Keratinocyte (primary cell): ENCODE data around the gene SERTAD1. TPM values are rescaled to one million over a fixed set of nuclear protein-coding genes. Genes with fewer than 3 reads are reported as not detected.

Source experiments
- DNase-seq: peaks from one replicate; pipeline ENCODE4 v3.0.0-alpha.2; 2011; ENCODE audit warnings: low read depth, missing footprints, low spot score
- FAIRE-seq: peaks from 2 replicates; lab custom pipeline; 2011; peaks lifted over from hg19 to GRCh38; lab: Jason Lieb, UNC
- H2AFZ ChIP-seq: 2 replicates; pipeline ENCODE4 v1.6.0; 2012; ENCODE audit warnings: low read length, control low read depth, inconsistent platforms; ENCODE audit not compliant: control insufficient read depth
- H3K27ac ChIP-seq: 2 replicates; pipeline ENCODE4 v1.5.1; 2011; ENCODE audit warnings: low read length; ENCODE audit not compliant: control insufficient read depth, insufficient read depth
- H3K27me3 ChIP-seq: 3 replicates; pipeline ENCODE4 v1.6.0; 2011; ENCODE audit warnings: low read length; ENCODE audit not compliant: control insufficient read depth, insufficient read depth; ENCODE audit errors: extremely low read depth
- H3K36me3 ChIP-seq, 2 experiments: 2 replicates in 1 of 2; 3 replicates in 1 of 2; pipeline ENCODE4 v1.5.1; 2011; ENCODE audit warnings: low read length in 2 of 2, mild to moderate bottlenecking in 1 of 2; ENCODE audit not compliant: control insufficient read depth in 2 of 2, insufficient read depth in 2 of 2; ENCODE audit errors: extremely low read depth in 1 of 2
- H3K4me1 ChIP-seq: 3 replicates; pipeline ENCODE4 v1.5.1; 2011; ENCODE audit warnings: low read length; ENCODE audit not compliant: control insufficient read depth, insufficient read depth; ENCODE audit errors: extremely low read depth
- H3K4me2 ChIP-seq: 3 replicates; pipeline ENCODE4 v1.6.0; 2011; ENCODE audit warnings: low read depth, low read length; ENCODE audit not compliant: control insufficient read depth, insufficient read depth; ENCODE audit errors: extremely low read depth
- H3K4me3 ChIP-seq, 3 experiments: fragments of 200-600 bp in 1 of 3; sonication (generic) in 1 of 3; 2 replicates in 2 of 3; 3 replicates in 1 of 3; pipeline ENCODE4 v1.5.1; 2011 to 2016; ENCODE audit warnings: low read length in 3 of 3, mild to moderate bottlenecking in 3 of 3, control low read depth in 2 of 3, inconsistent platforms in 1 of 3, low read depth in 1 of 3, mixed read lengths in 1 of 3, mixed run types in 1 of 3, moderate library complexity in 1 of 3; ENCODE audit not compliant: control insufficient read depth in 2 of 3, insufficient read depth in 2 of 3; ENCODE audit errors: extremely low read depth in 1 of 3
- H3K79me2 ChIP-seq: 2 replicates; pipeline ENCODE4 v1.6.0; 2012; ENCODE audit warnings: low read length; ENCODE audit not compliant: control insufficient read depth, insufficient read depth
- H3K9ac ChIP-seq: 3 replicates; pipeline ENCODE4 v1.6.0; 2011; ENCODE audit warnings: low read length; ENCODE audit not compliant: control insufficient read depth, insufficient read depth; ENCODE audit errors: extremely low read depth
- H3K9me1 ChIP-seq: 3 replicates; pipeline ENCODE4 v1.6.0; 2011; ENCODE audit warnings: low read length; ENCODE audit not compliant: control insufficient read depth, insufficient read depth; ENCODE audit errors: extremely low read depth
- H3K9me3 ChIP-seq: 2 replicates; pipeline ENCODE4 v1.5.1; 2012; ENCODE audit warnings: low read depth, low read length; ENCODE audit not compliant: control insufficient read depth
- H4K20me1 ChIP-seq: 3 replicates; pipeline ENCODE4 v1.6.0; 2011; ENCODE audit warnings: low read length; ENCODE audit not compliant: control insufficient read depth, insufficient read depth; ENCODE audit errors: extremely low read depth
- CTCF ChIP-seq, 3 experiments: IDR thresholded peaks in 1 of 3; conservative IDR thresholded peaks in 1 of 3; optimal IDR thresholded peaks in 1 of 3; 2 replicates in 2 of 3; 3 replicates in 1 of 3; pipeline versions ENCODE3 to v1.5.1; 2011; ENCODE audit warnings: low read length in 3 of 3, mild to moderate bottlenecking in 3 of 3, moderate library complexity in 2 of 3, control low read depth in 1 of 3, inconsistent platforms in 1 of 3; ENCODE audit not compliant: insufficient read depth in 2 of 3; ENCODE audit errors: extremely low read depth in 1 of 3
- EZH2 ChIP-seq: IDR thresholded peaks from one replicate; pipeline ENCODE4 v1.6.1; 2012; ENCODE audit warnings: inconsistent platforms, mild to moderate bottlenecking, low read length, moderate library complexity
- dilution Hi-C: fragments of 300-500 bp; cut with MboI; formaldehyde crosslinking; loops from one replicate; pipeline ENCODE4 v1.7.0; 2020; ENCODE audit warnings: low sequenced_read_pairs; ENCODE audit not compliant: extremely low pct_ligation_motif_present
- polyA plus RNA-seq, 5 experiments: library from polyadenylated mRNA; depleted of rRNA in 3 of 5; stranded (reverse) in 3 of 5; stranded (forward) in 1 of 5; unstranded in 1 of 5; fragments of >200 nt; gene quantifications; 1 replicate in 1 of 5; 2 replicates in 3 of 5; 3 replicates in 1 of 5; pipeline versions ENCODE4 v1.2.1 to v1.2.3, GENCODE V29; 2011 to 2012; ENCODE audit warnings: missing spikeins in 2 of 5, low read depth in 1 of 5, low replicate concordance in 1 of 5

Gene SERTAD1
- polyA plus RNA-seq, 1 donor (not counting 4 experiments of a cell fraction or from before 2014, with no cell fraction given), result 9.5 TPM

- peaks cover 27% of the 10 kb centered on the region for H3K27me3 ChIP-seq
- dilution Hi-C loops, result no loop called here
- FAIRE-seq (no peak), DNase-seq (no peak)
- no peaks in the 10 kb centered on the region for H3K9me1 ChIP-seq
- H3K4me3 ChIP-seq, result no peak overlapping the region
- TF ChIP-seq CTCF (optimal IDR thresholded peaks at IDR 0.05 in 1 of 3, IDR thresholded peaks at IDR 0.05 in 1 of 3, conservative IDR thresholded peaks at IDR 0.05 in 1 of 3; ENCODE audit: extremely low read depth in 1 of 3, insufficient read depth in 2 of 3, low read length in 3 of 3) (no peak), EZH2 (no peak)
- no peaks in the 10 kb centered on the region for H3K36me3 ChIP-seq
- no peak overlapping the region for H3K9ac ChIP-seq
- H4K20me1 ChIP-seq, result no peaks in the 10 kb centered on the region
- no peak overlapping the region for H3K27ac ChIP-seq
- H2AFZ ChIP-seq, result no peak overlapping the region
- peaks cover 8% of the 10 kb centered on the region for H3K4me1 ChIP-seq
- H3K79me2 ChIP-seq, result no peaks in the 10 kb centered on the region
- H3K4me2 ChIP-seq, result no peak overlapping the region
- no peaks in the 10 kb centered on the region for H3K9me3 ChIP-seq
Measured at GRCh38 chr19:40397568-40397906, 28.3 kb downstream of the SERTAD1 start.

DNA sequence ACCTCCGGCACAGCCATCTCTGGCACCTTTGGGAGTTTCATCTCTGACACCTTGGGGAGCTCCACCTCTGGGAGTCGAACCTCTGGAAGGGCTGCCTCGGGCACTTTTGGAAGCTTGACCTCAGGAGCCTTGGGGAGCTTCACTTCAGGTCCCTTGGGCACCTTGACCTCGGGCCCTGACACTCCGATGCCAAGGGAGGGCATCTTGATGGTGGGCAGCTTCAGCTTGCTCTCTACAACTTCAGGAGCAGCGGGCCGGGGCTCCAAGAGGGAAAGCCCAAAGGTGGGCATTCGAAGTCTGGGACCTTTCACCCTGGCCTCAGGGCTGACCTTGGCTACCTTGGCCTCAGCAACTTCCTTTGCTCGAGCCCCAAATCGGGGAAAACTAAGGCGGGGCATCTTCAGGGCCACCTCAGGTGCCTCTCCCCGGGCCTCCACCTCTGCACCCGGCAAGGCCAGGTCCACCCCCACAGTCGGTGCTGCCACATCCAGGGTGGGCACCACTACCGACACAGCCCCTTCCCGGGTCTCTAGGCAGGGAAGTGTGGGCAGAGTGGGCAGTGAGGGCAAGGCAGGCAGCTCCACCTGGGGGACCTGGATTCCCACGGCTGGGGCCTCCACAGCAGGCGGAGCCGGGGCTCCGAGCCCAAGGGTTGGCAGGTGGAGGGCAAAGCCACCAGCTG lies 28.8 kb downstream of the SERTAD1 start:
- H3K4me3 ChIP-seq, result no peak overlapping the region
- no peaks in the 10 kb centered on the region for H3K9me3 ChIP-seq
- no peaks in the 10 kb centered on the region for H4K20me1 ChIP-seq
- no peaks in the 10 kb centered on the region for H3K36me3 ChIP-seq
- no peaks in the 10 kb centered on the region for H3K79me2 ChIP-seq
- TF ChIP-seq EZH2 (no peak), CTCF (optimal IDR thresholded peaks at IDR 0.05 in 1 of 3, IDR thresholded peaks at IDR 0.05 in 1 of 3, conservative IDR thresholded peaks at IDR 0.05 in 1 of 3; ENCODE audit: extremely low read depth in 1 of 3, insufficient read depth in 2 of 3, low read length in 3 of 3) (no peak)
- no peak for FAIRE-seq
- DNase-seq, result no peak
- H2AFZ ChIP-seq, result no peak overlapping the region
- H3K27me3 ChIP-seq, result peaks cover 27% of the 10 kb centered on the region
- no peak overlapping the region for H3K27ac ChIP-seq
- H3K4me1 ChIP-seq, result peaks cover 8% of the 10 kb centered on the region
- dilution Hi-C loops, result no loop called here
- no peaks in the 10 kb centered on the region for H3K9me1 ChIP-seq
- H3K4me2 ChIP-seq, result no peak overlapping the region
- H3K9ac ChIP-seq, result no peak overlapping the region
